HepG2 (cell line): ENCODE data around the gene NAP1L4. TPM values are rescaled to one million over a fixed set of nuclear protein-coding genes. Genes with fewer than 3 reads are reported as not detected.
"Not testable (repeated sequence)": the region's sequence is repeated elsewhere in the genome, so short reads cannot be mapped to it uniquely, and the experiment has no call there.

Experiments used
- ATAC-seq: fragments of 200-7000 bp; cut with Tn5 transposase; 3 replicates; pipeline ENCODE4 v1.9.1; 2020; ENCODE audit warnings: mild to moderate bottlenecking, moderate library complexity
- BruUV-seq: library from RNA; stranded (reverse); fragments of 400-500 nt; replicated peaks from 2 replicates; lab custom pipeline; 2021; lab: Mats Ljungman, UMichigan
- CTCF ChIA-PET: fragments of 300-600 bp; formaldehyde crosslinking; extraction: SDS; loops from one replicate; lab custom pipeline; 2021; ENCODE audit warnings: low total read pairs, inconsistent platforms, low intra/inter-chr PET ratio; lab: Yijun Ruan, JAX
- POLR2A ChIA-PET: fragments of 350-600 bp; sonication (Branson Sonifier 250); formaldehyde crosslinking; loops from one replicate; lab custom pipeline; 2020; ENCODE audit warnings: antibody characterized with exemption, inconsistent platforms; lab: Yijun Ruan, JAX
- DNase-seq: peaks from one replicate; pipeline ENCODE4 v3.0.0-alpha.2; 2015; ENCODE audit warnings: low spot score
- FAIRE-seq: peaks from 3 replicates; lab custom pipeline; 2011; peaks lifted over from hg19 to GRCh38; lab: Jason Lieb, UNC
- H2AFZ ChIP-seq: one replicate; pipeline ENCODE4 v1.6.1; 2011; ENCODE audit warnings: low read length, inconsistent platforms
- H3K27ac ChIP-seq: fragments of 300-600 bp; 3 replicates; pipeline ENCODE4 v1.8.0; 2011; ENCODE audit warnings: mixed run types, mild to moderate bottlenecking, mixed read lengths, low read length, inconsistent platforms; ENCODE audit not compliant: insufficient read depth; ENCODE audit errors: extremely low read length
- H3K27me3 ChIP-seq, 2 experiments: fragments of 200-600 bp in 1 of 2; 2 replicates in 1 of 2; 3 replicates in 1 of 2; pipeline versions ENCODE4 v1.6.0 to v1.8.0; 2011; ENCODE audit warnings: low read length in 2 of 2, mild to moderate bottlenecking in 2 of 2, moderate library complexity in 2 of 2, inconsistent platforms in 1 of 2; ENCODE audit not compliant: insufficient read depth in 2 of 2, control insufficient read depth in 1 of 2
- H3K36me3 ChIP-seq, 2 experiments: fragments of 200-600 bp in 1 of 2; replicated peaks in 1 of 2; 2 replicates in 1 of 2; 3 replicates in 1 of 2; pipeline versions ENCODE4 v1.5.1 to v1.8.0; 2011; ENCODE audit warnings: low read length in 2 of 2, inconsistent platforms in 1 of 2; ENCODE audit not compliant: insufficient read depth in 2 of 2, control insufficient read depth in 1 of 2
- H3K4me1 ChIP-seq: 2 replicates; pipeline ENCODE4 v1.5.1; 2012; ENCODE audit warnings: low read length, inconsistent platforms; ENCODE audit not compliant: insufficient read depth
- H3K4me2 ChIP-seq: 2 replicates; pipeline ENCODE4 v1.6.0; 2011; ENCODE audit warnings: low read depth, low read length, inconsistent platforms
- H3K4me3 ChIP-seq, 3 experiments: fragments of 200-600 bp in 1 of 3; sonication (generic), shearing (Covaris generic) in 1 of 3; replicated peaks in 1 of 3; 2 replicates each; pipeline ENCODE4 v1.5.1; 2011 to 2016; ENCODE audit warnings: low read length in 3 of 3, inconsistent platforms in 2 of 3, low read depth in 2 of 3, mild to moderate bottlenecking in 2 of 3, control low read depth in 1 of 3, mixed read lengths in 1 of 3; ENCODE audit not compliant: insufficient read depth in 1 of 3
- H3K79me2 ChIP-seq: one replicate; pipeline ENCODE4 v1.6.1; 2011; ENCODE audit warnings: low read length, inconsistent platforms; ENCODE audit not compliant: insufficient read depth
- H3K9ac ChIP-seq: 2 replicates; pipeline ENCODE4 v1.6.0; 2011; ENCODE audit warnings: mild to moderate bottlenecking, low read depth, low read length, inconsistent platforms; ENCODE audit not compliant: insufficient read depth
- H3K9me3 ChIP-seq: 2 replicates; pipeline ENCODE4 v1.5.1; 2012; ENCODE audit warnings: mild to moderate bottlenecking, low read length
- H4K20me1 ChIP-seq: 2 replicates; pipeline ENCODE4 v1.6.0; 2011; ENCODE audit warnings: inconsistent platforms, mild to moderate bottlenecking, low read length, moderate library complexity; ENCODE audit not compliant: insufficient read depth
- CHD4 ChIP-seq: fragments of 200-600 bp; sonication (generic); IDR thresholded peaks from 2 replicates; pipeline ENCODE4 v1.7.0; 2017; ENCODE audit warnings: mild to moderate bottlenecking, low read length, borderline replicate concordance
- MAFF ChIP-seq: IDR thresholded peaks from 2 replicates; pipeline ENCODE4 v1.6.1; 2011; ENCODE audit warnings: low read depth, low read length, improper control_type of control experiment
- MAFK ChIP-seq, 2 experiments: IDR thresholded peaks in 1 of 2; conservative IDR thresholded peaks in 1 of 2; 2 replicates each; pipeline ENCODE4 v1.6.1; 2011; ENCODE audit warnings: improper control_type of control experiment in 2 of 2, low read length in 2 of 2
- ZNF18 ChIP-seq: sonication (generic); formaldehyde crosslinking; IDR thresholded peaks from 2 replicates; pipeline ENCODE4 v1.8.0; 2022; ENCODE audit warnings: mild to moderate bottlenecking, missing genetic modification reagents; ENCODE audit not compliant: insufficient replicate concordance
- WGBS: methylation state at CpG from one replicate; pipeline ENCODE4 v1.1.6; 2017; ENCODE audit warnings: low lambda C conversion rate; 5-methylcytosine and 5-hydroxymethylcytosine counted together
- in situ Hi-C: cut with HindIII; loops from 2 replicates; pipeline ENCODE4 v1.10.0; 2017; ENCODE audit warnings: low pct_unique_long_range_greater_than_20kb; ENCODE audit not compliant: extremely low pct_ligation_motif_present
- intact Hi-C: fragments of 100-400 bp; cut with micrococcal nuclease; formaldehyde crosslinking; loops from one replicate; pipeline ENCODE4 v1.10.0; 2022; ENCODE audit not compliant: unreplicated experiment
- polyA plus RNA-seq, 8 experiments: library from polyadenylated mRNA; depleted of rRNA in 3 of 8; stranded (reverse) in 7 of 8; unstranded in 1 of 8; fragments of >200 nt; fragmentation: Illumina TruSeq in 4 of 8; extraction: Trizol in 4 of 8; gene quantifications; 2 replicates each; pipeline versions ENCODE4 v1.2.1 to v1.2.3, GENCODE V29; 2011 to 2016; ENCODE audit warnings: low read depth in 4 of 8, missing spikeins in 1 of 8, mixed read lengths in 1 of 8; ENCODE audit not compliant: insufficient read depth in 1 of 8
- total RNA-seq, 5 experiments: library from RNA; depleted of rRNA; stranded (reverse); fragments of >200 nt; fragmentation: Illumina TruSeq; extraction: Trizol; gene quantifications; 2 replicates each; pipeline ENCODE4 v1.2.3, GENCODE V29; 2016; ENCODE audit warnings: low read depth in 1 of 5

Gene NAP1L4
- total and polyA plus RNA-seq, 2 of the 13 experiments (the other 11 are each of a cell fraction or from before 2014, with no cell fraction given), result 64.0 to 186 TPM

GRCh38 chr11:2937641-2938457 lies 54.3 kb downstream of the NAP1L4 start:
- in situ Hi-C loops, CTCF ChIA-PET, DNase-seq, H3K36me3 ChIP-seq, BruUV-seq, H3K9ac ChIP-seq, H3K27ac ChIP-seq, H3K27me3 ChIP-seq, H3K4me2 ChIP-seq, H3K4me3 ChIP-seq, H2AFZ ChIP-seq, ATAC-seq: not testable (repeated sequence)
- WGBS, result 85% methylated on average over 32 of the region's 32 CpGs
- Histone ChIP-seq H3K4me1 (peaks cover 14% of the 10 kb centered on the region), H3K9me3 (peaks cover 15% of the 10 kb centered on the region; the same call in 1 of the 2 replicates)
- TF ChIP-seq ZNF18 (peak; percentile 99), MAFK (conservative IDR thresholded peaks at IDR 0.05 in 1 of 2, IDR thresholded peaks at IDR 0.05 in 1 of 2; ENCODE audit: low read length in 2 of 2) (peak in 1 of 2 experiments; percentile 38; a peak in 1 of 4 replicates), CHD4 (peak; percentile 58; the same call in 1 of the 2 replicates), MAFF (0 out of 2 replicates have a peak, but pooled peaks have one; percentile 39)
- TF ChIP-seq, all 625 proteins: peak for 4; not testable (repeated sequence) for 621
- POLR2A ChIA-PET, H4K20me1 ChIP-seq, intact Hi-C loops, H3K79me2 ChIP-seq: not testable (repeated sequence)
- peak; percentile 34 for FAIRE-seq
